Measurements from ENCODE around the gene TTK.
"Not testable (repeated sequence)": the region's sequence is repeated elsewhere in the genome, so short reads cannot be mapped to it uniquely, and the experiment has no call there.

The TTK gene

GRCh38 chr6:80022803-80023202, 18.4 kb downstream of the TTK start:
- DNase-seq = no peak

- no peak for DNase-seq
Measured at GRCh38 chr6:80028589-80028988, 24.1 kb downstream of the TTK start.

GRCh38 chr6:80029470-80029869, 25.0 kb downstream of the TTK start:
- no peak for DNase-seq

- DNase-seq = not testable (repeated sequence)
Measured at GRCh38 chr6:80048220-80048619, 43.8 kb downstream of the TTK start.

- no peak for DNase-seq
Measured at GRCh38 chr6:80060774-80061173, 56.3 kb downstream of the TTK start.

GRCh38 chr6:80068146-80068545, 63.7 kb downstream of the TTK start:
- not testable (repeated sequence) for DNase-seq

- not testable (repeated sequence) for DNase-seq
Measured at GRCh38 chr6:80070431-80070830, 66.0 kb downstream of the TTK start.

GRCh38 chr6:80077067-80077466, 72.6 kb downstream of the TTK start:
- no peak for DNase-seq

- DNase-seq = no peak
Measured at GRCh38 chr6:80088637-80089036, 84.2 kb downstream of the TTK start.

- no peak for DNase-seq
Measured at GRCh38 chr6:80091506-80091905, 87.1 kb downstream of the TTK start.
